ENCODE results near the gene MISFA. TPM values are rescaled to one million over a fixed set of nuclear protein-coding genes. Genes with fewer than 3 reads are reported as not detected.

Gene MISFA
- 1 to 10 TPM in 1 of 2 donors, not detected in 1; 1.3 TPM for total RNA-seq

GRCh38 chr11:18599739-18600230 is at the start of gene MISFA:
Gene MISFA (plus strand): TSS chr11:18599789. CDS start chr11:18599929, 140 bp downstream.

GRCh38 chr11:18588297-18589252 is 11.0 kb upstream of the MISFA start, which contains the start of gene UEVLD:
Gene UEVLD (minus strand): TSS chr11:18588734. CDS start chr11:18588654, 80 bp downstream.

GRCh38 chr11:18634140-18635032 is 34.8 kb downstream of the MISFA start, which contains the start of gene SPTY2D1:
Gene SPTY2D1 (minus strand): TSS chr11:18634342. CDS start chr11:18634257, 85 bp downstream.

Other genes starting within 250 kb of the MISFA start
- gene LDHA, start 205.2 kb upstream of the MISFA start, total RNA-seq, result 100 to 1,000 TPM; 641 to 919 TPM
- under 1 TPM; 0.33 to 0.34 TPM for gene LDHC, start 187.5 kb upstream of the MISFA start, total RNA-seq
- gene LDHAL6A, start 143.9 kb upstream of the MISFA start, total RNA-seq, result not detected
- 10 to 100 TPM; 57.5 to 70.6 TPM for gene TSG101, start 72.8 kb upstream of the MISFA start, total RNA-seq
- 10 to 100 TPM; 33.3 to 35.1 TPM for gene UEVLD, start 11.1 kb upstream of the MISFA start, total RNA-seq
- 10 to 100 TPM; 16.2 to 17.3 TPM for gene SPTY2D1, start 34.6 kb downstream of the MISFA start, total RNA-seq
- 1 to 10 TPM in 1 of 2 donors, under 1 TPM in 1; 1.00 to 3.8 TPM for gene TMEM86A, start 99.0 kb downstream of the MISFA start, total RNA-seq
- under 1 TPM; under 0.01 to 1.00 TPM for gene IGSF22, start 126.4 kb downstream of the MISFA start, total RNA-seq
- gene PTPN5, start 192.0 kb downstream of the MISFA start, total RNA-seq, result not detected

All from melanocyte of skin (primary cell).